Dedifferentiated amniotic fluid mesenchymal stem cell (primary cell): ENCODE results near the gene ADARB2.

Source experiments
- DNase-seq: peaks from one replicate; pipeline ENCODE4 v3.0.0-alpha.2; 2016; ENCODE audit errors: extremely low spot score

Gene ADARB2

DNA sequence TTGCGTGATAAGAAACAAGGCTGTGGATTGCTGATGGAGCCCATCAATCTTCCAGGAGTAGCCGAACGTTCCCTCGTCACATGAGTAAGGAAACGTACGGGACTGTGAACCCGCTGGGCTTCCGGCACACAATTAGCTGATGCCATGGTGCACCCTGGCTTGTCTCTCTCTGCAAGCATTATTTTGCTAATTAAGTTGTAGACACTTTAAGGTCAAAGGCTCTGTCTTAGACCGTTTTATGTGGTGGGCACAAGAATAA is 50.9 kb downstream of the ADARB2 start:
- no peak for DNase-seq

DNA sequence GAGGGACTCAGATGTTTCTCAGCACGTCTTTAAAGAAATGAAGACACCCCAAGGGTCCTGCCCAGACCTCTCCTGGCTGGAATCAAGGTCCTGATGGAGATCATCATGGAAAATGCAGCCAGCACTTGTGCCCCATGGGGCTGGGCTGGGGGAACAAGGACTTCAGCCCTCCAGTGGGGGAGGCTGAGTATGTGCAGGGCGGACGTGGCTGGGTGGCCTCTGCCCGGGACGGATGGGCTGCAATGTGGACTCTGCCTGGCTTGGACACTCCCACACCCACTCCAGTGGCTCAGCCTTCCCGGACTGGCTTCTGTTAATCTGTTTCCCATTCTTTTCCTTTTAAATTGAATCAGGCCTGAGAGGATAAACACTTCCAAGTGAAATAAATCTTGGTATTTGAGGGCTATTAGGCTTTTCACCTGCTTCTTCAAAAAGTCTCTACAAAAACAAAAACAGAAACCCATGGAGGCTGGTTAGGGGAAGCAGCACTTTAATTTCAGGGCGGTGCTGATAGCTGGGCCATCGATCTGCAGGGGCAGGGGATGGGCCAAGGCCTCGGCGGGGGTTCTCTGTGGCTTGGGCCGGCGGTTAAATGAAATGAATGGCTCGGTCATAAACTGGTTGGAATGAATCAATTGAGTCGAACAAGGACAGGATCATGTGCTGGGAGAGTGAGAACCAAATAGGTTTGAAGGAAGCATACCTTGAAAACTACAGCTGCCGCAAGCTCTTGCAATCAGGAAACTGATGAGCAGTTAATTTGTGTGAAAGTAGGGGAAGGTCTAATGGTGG is 51.4 kb downstream of the ADARB2 start:
- no peak for DNase-seq

GRCh38 chr10:1684991-1685390 is 52.3 kb downstream of the ADARB2 start:
- no peak for DNase-seq

GRCh38 chr10:1683649-1684048 is 53.7 kb downstream of the ADARB2 start:
- no peak for DNase-seq

GRCh38 chr10:1679821-1680650 is 57.3 kb downstream of the ADARB2 start:
- DNase-seq = no peak

- DNase-seq = no peak
Observed at GRCh38 chr10:1678084-1678483, 59.2 kb downstream of the ADARB2 start.

DNA sequence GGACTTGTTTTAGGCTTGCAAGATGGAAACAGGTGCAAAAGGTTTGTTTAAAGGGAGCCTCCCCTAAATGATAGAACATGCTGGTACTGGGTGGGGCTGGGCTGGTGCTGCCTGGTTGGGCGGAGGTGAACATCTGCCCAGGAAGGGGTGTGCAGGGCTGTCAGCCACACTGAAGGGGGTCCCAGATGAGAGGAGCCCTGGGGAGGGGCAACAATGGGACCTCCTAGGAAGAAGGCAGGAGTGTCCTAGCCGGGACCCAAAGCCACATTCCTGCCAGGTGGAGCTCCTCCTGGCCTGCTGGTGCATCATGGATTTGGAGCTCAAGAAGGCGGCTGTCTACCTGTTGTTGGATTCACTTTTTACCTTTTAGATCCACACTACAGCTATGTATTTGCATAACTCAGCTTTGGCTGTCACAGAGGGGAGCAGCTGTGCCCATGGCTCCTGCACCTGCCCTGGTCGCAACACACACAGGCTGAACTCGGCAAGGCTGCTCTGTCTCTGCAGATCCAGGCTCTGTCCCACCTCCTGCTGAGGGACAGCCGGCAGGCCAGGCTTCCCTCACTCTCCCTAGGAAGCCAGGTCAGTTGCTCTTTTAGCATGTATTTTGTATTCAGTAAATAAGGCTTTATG is 59.9 kb downstream of the ADARB2 start:
- DNase-seq = no peak

DNA sequence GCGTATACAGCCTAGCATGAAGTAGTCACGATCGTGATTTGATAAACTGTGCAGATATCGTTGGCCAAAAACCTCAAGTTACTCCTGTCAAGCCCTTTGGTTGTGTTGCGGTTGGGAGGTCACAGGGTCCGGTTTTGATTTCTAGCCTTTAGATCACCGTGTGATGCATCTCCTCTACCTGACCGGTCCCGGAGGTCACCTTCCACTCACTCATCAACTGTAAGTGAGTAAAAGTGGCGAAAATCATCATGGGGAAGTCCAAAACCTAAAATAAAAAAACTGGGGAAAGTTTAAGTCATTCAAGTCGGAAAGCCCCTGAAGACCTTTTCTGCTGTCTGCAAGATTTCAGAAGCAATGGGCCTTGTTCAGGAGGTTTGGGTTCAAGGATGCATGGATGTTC is 62.8 kb downstream of the ADARB2 start:
- no peak for DNase-seq

- DNase-seq = no peak
Observed at GRCh38 chr10:1673568-1674345, 63.6 kb downstream of the ADARB2 start.

DNA sequence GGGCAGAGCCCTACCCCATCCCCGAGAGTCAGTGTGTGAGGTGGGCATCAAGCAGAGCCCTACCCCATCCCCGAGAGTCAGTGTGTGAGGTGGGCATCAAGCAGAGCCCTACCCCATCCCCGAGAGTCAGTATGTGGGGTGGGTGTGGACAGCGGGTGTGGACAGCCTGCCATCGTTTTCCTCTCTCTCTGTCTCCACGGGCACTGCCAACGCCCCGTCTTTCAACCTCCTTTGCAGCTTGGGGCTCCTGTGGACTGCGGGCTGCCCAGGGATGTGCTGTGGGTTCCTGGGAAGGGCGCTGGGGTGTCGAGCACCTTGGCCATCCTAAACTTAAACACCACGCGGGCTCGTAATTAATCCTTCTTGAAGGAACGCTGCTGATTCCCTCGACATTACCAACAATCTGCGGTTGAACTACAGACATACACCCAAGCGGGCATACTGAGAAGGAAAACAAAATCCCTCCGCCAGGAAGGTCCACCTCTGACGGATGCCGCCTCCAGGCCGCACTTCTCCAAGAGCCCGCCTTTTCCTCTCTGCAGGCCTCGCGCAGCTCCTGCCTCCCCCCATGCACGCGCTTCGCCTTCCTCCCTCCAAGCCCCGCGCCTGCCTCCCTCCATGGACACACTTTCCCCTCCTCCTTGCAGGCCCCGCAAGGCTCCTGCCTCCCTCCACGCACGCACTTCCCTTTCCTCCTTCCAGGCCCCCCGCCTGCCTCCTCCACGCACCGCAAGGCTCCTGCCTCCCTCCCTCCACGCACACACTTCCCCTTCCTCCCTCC is 65.1 kb downstream of the ADARB2 start:
- DNase-seq = no peak

DNA sequence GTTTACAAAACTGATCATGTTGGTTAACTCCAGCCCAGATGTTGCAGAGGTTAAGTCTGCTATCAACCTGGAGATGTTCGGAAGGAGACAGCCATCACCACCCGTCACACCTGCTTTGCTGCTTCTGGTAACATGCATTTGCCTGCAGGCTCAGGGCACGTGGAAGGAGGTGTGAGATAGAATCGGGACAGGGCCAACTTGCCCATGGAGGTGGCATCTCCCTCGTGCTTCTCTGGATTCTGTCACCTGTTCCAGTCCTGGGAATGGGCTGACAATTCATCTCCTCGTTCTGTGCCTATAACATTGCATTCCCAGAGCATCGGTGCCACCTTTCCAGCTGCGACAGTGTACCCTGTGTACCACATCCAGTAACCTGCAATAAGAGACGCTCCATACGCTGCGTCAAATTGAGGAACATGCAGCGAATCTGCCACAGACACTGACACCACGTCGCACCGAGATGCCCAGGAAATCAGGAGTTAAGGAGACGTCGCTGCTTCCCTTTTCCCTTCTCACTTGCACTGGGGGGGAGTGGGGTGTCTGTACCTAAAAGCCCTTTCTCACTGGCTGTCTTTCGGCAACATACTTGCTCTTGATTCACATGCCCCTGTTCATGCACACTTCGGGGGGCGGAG is 65.8 kb downstream of the ADARB2 start:
- DNase-seq = no peak

GRCh38 chr10:1670541-1671365 is 66.6 kb downstream of the ADARB2 start:
- DNase-seq = no peak

DNA sequence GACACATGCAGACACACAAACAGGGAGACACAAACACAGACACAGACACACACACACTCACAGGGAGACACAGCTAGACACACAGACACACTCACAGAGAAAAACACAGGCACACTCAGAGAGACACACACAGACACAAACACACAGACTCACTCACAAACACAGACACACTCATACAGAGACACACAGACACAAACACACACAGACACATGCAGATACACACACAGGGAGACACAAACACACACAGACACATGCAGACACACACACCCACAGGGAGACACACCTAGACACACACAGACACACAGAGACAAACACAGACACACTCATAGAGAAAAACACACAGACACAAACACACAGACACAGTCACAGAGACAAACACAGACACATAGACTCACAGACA is 67.9 kb downstream of the ADARB2 start:
- no peak for DNase-seq

DNA sequence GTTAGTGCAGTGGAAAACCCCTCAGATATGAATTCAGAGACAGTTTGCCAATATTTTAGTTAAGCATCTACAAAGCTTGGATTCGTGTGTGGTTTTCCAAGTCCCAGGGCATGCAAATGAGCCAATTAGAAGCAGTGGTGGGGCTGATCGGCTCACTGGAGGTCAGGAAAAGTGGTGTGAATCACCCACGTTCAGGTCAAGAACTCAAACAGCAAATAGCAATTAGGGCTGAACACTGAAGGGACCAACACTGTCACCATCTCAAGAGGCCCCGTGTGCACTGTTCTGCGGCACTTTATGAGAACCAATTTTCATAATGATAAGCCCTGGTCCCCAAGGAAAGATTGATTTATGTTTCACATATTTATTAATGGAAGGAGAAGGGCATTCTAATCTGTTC is 68.9 kb downstream of the ADARB2 start:
- DNase-seq = no peak

GRCh38 chr10:1667392-1667791 is 69.9 kb downstream of the ADARB2 start:
- no peak for DNase-seq

DNA sequence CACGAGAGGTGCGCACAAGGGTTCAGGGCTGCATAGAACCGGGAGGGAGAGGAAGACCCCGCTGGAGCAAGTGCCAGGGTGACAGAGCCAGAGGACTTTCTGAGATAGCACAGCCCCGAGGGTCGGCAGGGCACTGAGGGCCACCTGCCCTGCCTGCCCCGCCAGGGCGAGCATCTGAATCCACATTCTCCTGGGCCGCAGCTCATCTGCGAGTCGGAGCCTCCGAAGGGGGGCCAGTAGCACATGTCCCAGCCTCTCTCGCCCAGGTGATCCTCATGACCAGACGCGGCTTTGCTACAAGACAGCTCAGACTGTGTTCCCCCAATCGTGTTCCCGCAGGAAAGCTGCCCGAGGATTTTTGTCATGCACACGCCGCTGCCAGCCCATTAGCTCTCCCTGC is 71.2 kb downstream of the ADARB2 start:
- no peak for DNase-seq

DNA sequence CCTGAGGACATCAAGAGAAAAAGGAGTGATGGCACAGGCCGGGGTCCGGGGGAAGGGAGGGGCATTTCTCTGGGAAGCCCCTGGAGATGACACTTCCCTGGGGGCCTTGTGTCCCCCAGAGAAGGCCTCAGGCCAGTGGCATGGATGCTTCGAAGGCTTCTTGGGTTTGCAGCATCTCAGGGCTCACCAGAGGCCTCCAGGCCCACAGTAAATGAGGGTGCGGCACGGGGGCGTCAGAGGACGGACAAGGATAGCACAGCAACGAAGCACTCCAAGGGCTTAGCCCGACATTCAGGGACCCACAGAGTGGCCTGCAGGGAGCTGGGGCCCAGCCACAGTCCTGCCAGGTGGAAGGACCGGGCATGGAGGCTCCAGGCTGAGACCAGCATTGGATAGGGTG is 71.6 kb downstream of the ADARB2 start:
- DNase-seq = no peak

DNA sequence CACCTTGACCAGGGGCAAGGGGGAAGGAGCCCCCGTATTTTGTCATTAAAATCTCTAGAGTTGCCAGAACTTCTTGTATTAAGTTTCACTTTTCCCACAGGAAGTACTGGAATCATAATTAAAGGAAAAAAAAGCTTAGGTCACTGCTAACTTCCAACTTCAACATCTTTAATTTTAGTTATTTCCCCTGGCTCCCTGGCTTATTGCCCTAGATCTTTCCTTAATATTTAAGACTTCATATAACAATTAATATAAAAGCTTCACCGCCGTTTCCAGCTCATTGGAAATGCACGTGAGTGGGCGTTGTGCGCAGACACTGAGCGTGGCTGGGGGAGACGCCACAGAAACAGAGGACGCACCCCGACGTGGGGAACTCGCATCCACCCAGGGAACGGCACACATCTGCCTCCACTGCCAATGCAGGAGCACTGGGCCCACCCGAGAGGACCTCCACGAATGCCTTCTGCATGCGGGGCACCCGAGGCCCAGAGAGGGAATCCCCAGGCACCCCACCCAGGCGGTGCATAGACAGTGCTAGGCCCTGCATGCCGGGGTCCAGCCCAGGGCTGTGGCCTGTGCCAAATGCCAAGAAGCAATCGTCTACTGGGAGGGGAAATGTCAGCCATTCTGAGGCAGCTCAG is 72.2 kb downstream of the ADARB2 start:
- no peak for DNase-seq

DNA sequence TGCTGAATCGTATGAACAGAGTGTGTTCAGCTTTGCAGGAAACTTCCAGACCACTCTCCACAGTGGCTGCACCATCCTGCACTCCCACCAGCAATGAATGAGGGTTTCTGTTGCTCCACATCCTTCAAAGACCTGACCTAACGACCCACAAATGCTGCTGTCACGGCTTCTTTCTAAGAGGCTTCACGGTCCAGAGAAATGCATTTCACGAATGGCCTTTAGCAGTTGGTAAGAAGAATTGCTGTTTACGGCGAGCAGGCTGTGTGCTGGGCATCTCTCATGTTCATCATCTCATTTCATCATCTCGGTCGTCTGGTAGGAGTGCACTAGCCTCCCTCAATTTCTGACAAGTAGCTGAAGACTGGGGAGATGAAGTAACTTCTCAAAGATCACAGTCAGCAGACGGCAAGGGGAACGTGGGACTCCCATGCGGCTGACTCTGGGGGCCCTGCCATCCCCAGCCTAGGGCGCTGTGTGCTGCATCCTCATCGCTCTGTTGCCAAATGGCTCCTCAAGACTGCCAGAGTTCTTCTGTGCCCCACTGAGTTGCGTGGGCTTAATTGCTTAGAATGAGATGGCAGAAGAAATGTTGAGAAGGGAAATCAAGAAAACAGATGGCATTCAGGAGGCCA is 72.9 kb downstream of the ADARB2 start:
- no peak for DNase-seq
